Forelimb muscle (tissue), 1 donor: ENCODE data around the gene C2CD2. TPM values are rescaled to one million over a fixed set of nuclear protein-coding genes. Genes with fewer than 3 reads are reported as not detected.
"Not testable (repeated sequence)": the region's sequence is repeated elsewhere in the genome, so short reads cannot be mapped to it uniquely, and the experiment has no call there.

Experiments
- DNase-seq: peaks from one replicate; pipeline ENCODE4 v3.0.0-alpha.2; 2013; ENCODE audit warnings: low read depth
- polyA plus RNA-seq: library from polyadenylated mRNA; unstranded; fragments of 120-200 nt; gene quantifications from one replicate; pipeline ENCODE4 v1.2.1, GENCODE V29; 2013; ENCODE audit not compliant: insufficient read length

Gene C2CD2
- polyA plus RNA-seq, 1 donor = 9.6 TPM

- DNase-seq = no peak
Observed at GRCh38 chr21:41975391-41976272, 21.8 kb upstream of the C2CD2 start.

- DNase-seq = no peak
Observed at GRCh38 chr21:41974752-41975053, 20.9 kb upstream of the C2CD2 start.

GRCh38 chr21:41973861-41974751 is 20.3 kb upstream of the C2CD2 start:
- DNase-seq = no peak

- DNase-seq = no peak
Observed at GRCh38 chr21:41973427-41973831, 19.6 kb upstream of the C2CD2 start.

- no peak for DNase-seq
Observed at GRCh38 chr21:41972511-41973205, 18.8 kb upstream of the C2CD2 start.

- no peak for DNase-seq
Observed at GRCh38 chr21:41971891-41972290, 18.1 kb upstream of the C2CD2 start.

GRCh38 chr21:41970751-41971653 is 17.2 kb upstream of the C2CD2 start:
- DNase-seq = no peak

- no peak for DNase-seq
Observed at GRCh38 chr21:41970106-41970391, 16.2 kb upstream of the C2CD2 start.

GRCh38 chr21:41967708-41968107 is 13.9 kb upstream of the C2CD2 start:
- no peak for DNase-seq

- no peak for DNase-seq
Observed at GRCh38 chr21:41966872-41967621, 13.2 kb upstream of the C2CD2 start.

GRCh38 chr21:41966041-41966833 is 12.4 kb upstream of the C2CD2 start:
- DNase-seq = no peak

GRCh38 chr21:41965461-41966013 is 11.7 kb upstream of the C2CD2 start:
- no peak for DNase-seq

- no peak for DNase-seq
Observed at GRCh38 chr21:41965045-41965444, 11.2 kb upstream of the C2CD2 start.

GRCh38 chr21:41964171-41964570 is 10.4 kb upstream of the C2CD2 start:
- no peak for DNase-seq

GRCh38 chr21:41962425-41962966 is 8.7 kb upstream of the C2CD2 start:
- DNase-seq = no peak

GRCh38 chr21:41961753-41962152 is 7.9 kb upstream of the C2CD2 start:
- no peak for DNase-seq

- no peak for DNase-seq
Observed at GRCh38 chr21:41961282-41961701, 7.5 kb upstream of the C2CD2 start.

- DNase-seq = no peak
Observed at GRCh38 chr21:41960386-41960785, 6.6 kb upstream of the C2CD2 start.

GRCh38 chr21:41959697-41960096 is 5.9 kb upstream of the C2CD2 start:
- not testable (repeated sequence) for DNase-seq
